ENCODE measurements around the gene TENM3.

Gene TENM3

GRCh38 chr4:182248295-182248694, 5.1 kb downstream of the TENM3 start:
- TF ChIP-seq CTCF (IDR thresholded peaks at IDR 0.05; ENCODE audit: borderline replicate concordance, extremely low read depth, low read length, poor library complexity, severe bottlenecking): no peak
- TF ChIP-seq EZH2 (IDR thresholded peaks at IDR 0.05; ENCODE audit: borderline replicate concordance, low read depth, low read length, severe bottlenecking): no peak
- no peak overlapping the region for H3K27ac ChIP-seq (ENCODE audit: low read length)
- H4K20me1 ChIP-seq (ENCODE audit: insufficient read depth, low read length): no peaks in the 10 kb centered on the region
- no peaks in the 10 kb centered on the region for H3K79me2 ChIP-seq (ENCODE audit: insufficient read depth, low read length)
- DNase-seq (no peak), ATAC-seq (ENCODE audit: insufficient read depth, low read depth) (no peak)
- H3K9ac ChIP-seq (ENCODE audit: low read depth, low read length): no peak overlapping the region
- no peaks in the 10 kb centered on the region for H3K9me3 ChIP-seq (ENCODE audit: insufficient read depth, low read length, severe bottlenecking)
- no peak overlapping the region for H3K4me3 ChIP-seq (ENCODE audit: low read depth in 1 of 2, low read length in 2 of 2)
- H3K27me3 ChIP-seq (ENCODE audit: insufficient read depth, low read length, poor library complexity): no peaks in the 10 kb centered on the region
- H3K4me1 ChIP-seq (ENCODE audit: insufficient read depth, low read length): no peaks in the 10 kb centered on the region
- H3K4me2 ChIP-seq (ENCODE audit: insufficient read depth, low read length): no peak overlapping the region
- H3K36me3 ChIP-seq (ENCODE audit: insufficient read depth, low read length): no peaks in the 10 kb centered on the region
- no peak overlapping the region for H2AFZ ChIP-seq (ENCODE audit: low read depth, low read length)

- Histone ChIP-seq H2AFZ (ENCODE audit: low read depth, low read length) (no peak overlapping the region), H3K4me3 (ENCODE audit: low read depth in 1 of 2, low read length in 2 of 2) (no peak overlapping the region), H3K79me2 (ENCODE audit: insufficient read depth, low read length) (no peaks in the 10 kb centered on the region), H3K36me3 (ENCODE audit: insufficient read depth, low read length) (no peaks in the 10 kb centered on the region), H3K27me3 (ENCODE audit: insufficient read depth, low read length, poor library complexity) (no peaks in the 10 kb centered on the region), H3K9me3 (ENCODE audit: insufficient read depth, low read length, severe bottlenecking) (no peaks in the 10 kb centered on the region), H3K9ac (ENCODE audit: low read depth, low read length) (no peak overlapping the region), H3K4me1 (ENCODE audit: insufficient read depth, low read length) (no peaks in the 10 kb centered on the region), H4K20me1 (ENCODE audit: insufficient read depth, low read length) (no peaks in the 10 kb centered on the region), H3K4me2 (ENCODE audit: insufficient read depth, low read length) (no peak overlapping the region), H3K27ac (ENCODE audit: low read length) (no peak overlapping the region)
- DNase-seq: no peak
- TF ChIP-seq EZH2 (IDR thresholded peaks at IDR 0.05; ENCODE audit: borderline replicate concordance, low read depth, low read length, severe bottlenecking): no peak
- no peak for TF ChIP-seq CTCF (IDR thresholded peaks at IDR 0.05; ENCODE audit: borderline replicate concordance, extremely low read depth, low read length, poor library complexity, severe bottlenecking)
- no peak for ATAC-seq (ENCODE audit: insufficient read depth, low read depth)
Measured at GRCh38 chr4:182250446-182250845, 7.2 kb downstream of the TENM3 start.

- H3K36me3 ChIP-seq (ENCODE audit: insufficient read depth, low read length): no peaks in the 10 kb centered on the region
- DNase-seq: no peak
- H3K4me3 ChIP-seq (ENCODE audit: low read depth in 1 of 2, low read length in 2 of 2): no peak overlapping the region
- H3K9ac ChIP-seq (ENCODE audit: low read depth, low read length): no peak overlapping the region
- no peak for ATAC-seq (ENCODE audit: insufficient read depth, low read depth)
- H3K9me3 ChIP-seq (ENCODE audit: insufficient read depth, low read length, severe bottlenecking): no peaks in the 10 kb centered on the region
- no peaks in the 10 kb centered on the region for H3K27me3 ChIP-seq (ENCODE audit: insufficient read depth, low read length, poor library complexity)
- no peaks in the 10 kb centered on the region for H4K20me1 ChIP-seq (ENCODE audit: insufficient read depth, low read length)
- no peak overlapping the region for H3K4me2 ChIP-seq (ENCODE audit: insufficient read depth, low read length)
- no peaks in the 10 kb centered on the region for H3K4me1 ChIP-seq (ENCODE audit: insufficient read depth, low read length)
- no peak overlapping the region for H3K27ac ChIP-seq (ENCODE audit: low read length)
- no peak overlapping the region for H2AFZ ChIP-seq (ENCODE audit: low read depth, low read length)
- TF ChIP-seq EZH2 (IDR thresholded peaks at IDR 0.05; ENCODE audit: borderline replicate concordance, low read depth, low read length, severe bottlenecking) (no peak), CTCF (IDR thresholded peaks at IDR 0.05; ENCODE audit: borderline replicate concordance, extremely low read depth, low read length, poor library complexity, severe bottlenecking) (no peak)
- no peaks in the 10 kb centered on the region for H3K79me2 ChIP-seq (ENCODE audit: insufficient read depth, low read length)
Measured at GRCh38 chr4:182251116-182251515, 7.9 kb downstream of the TENM3 start.

- no peaks in the 10 kb centered on the region for H3K9me3 ChIP-seq (ENCODE audit: insufficient read depth, low read length, severe bottlenecking)
- DNase-seq (no peak), ATAC-seq (ENCODE audit: insufficient read depth, low read depth) (no peak)
- no peak overlapping the region for H2AFZ ChIP-seq (ENCODE audit: low read depth, low read length)
- no peak overlapping the region for H3K27ac ChIP-seq (ENCODE audit: low read length)
- no peaks in the 10 kb centered on the region for H3K4me1 ChIP-seq (ENCODE audit: insufficient read depth, low read length)
- H3K4me2 ChIP-seq (ENCODE audit: insufficient read depth, low read length): no peak overlapping the region
- TF ChIP-seq EZH2 (IDR thresholded peaks at IDR 0.05; ENCODE audit: borderline replicate concordance, low read depth, low read length, severe bottlenecking): no peak
- no peak for TF ChIP-seq CTCF (IDR thresholded peaks at IDR 0.05; ENCODE audit: borderline replicate concordance, extremely low read depth, low read length, poor library complexity, severe bottlenecking)
- H3K9ac ChIP-seq (ENCODE audit: low read depth, low read length): no peak overlapping the region
- no peaks in the 10 kb centered on the region for H3K79me2 ChIP-seq (ENCODE audit: insufficient read depth, low read length)
- H4K20me1 ChIP-seq (ENCODE audit: insufficient read depth, low read length): no peaks in the 10 kb centered on the region
- H3K36me3 ChIP-seq (ENCODE audit: insufficient read depth, low read length): no peaks in the 10 kb centered on the region
- H3K27me3 ChIP-seq (ENCODE audit: insufficient read depth, low read length, poor library complexity): no peaks in the 10 kb centered on the region
- no peak overlapping the region for H3K4me3 ChIP-seq (ENCODE audit: low read depth in 1 of 2, low read length in 2 of 2)
Measured at GRCh38 chr4:182252220-182252619, 9.0 kb downstream of the TENM3 start.
